Endothelial cell of coronary artery (primary cell): ENCODE data around the gene GPN3. TPM values are rescaled to one million over a fixed set of nuclear protein-coding genes. Genes with fewer than 3 reads are reported as not detected.

Source experiments
- total RNA-seq: library from RNA; depleted of rRNA; stranded (reverse); fragments of >200 nt; gene quantifications from 2 replicates; pipeline ENCODE4 v1.2.3, GENCODE V29; 2014

Gene GPN3
- 16.2 and 19.9 TPM in 2 replicates for total RNA-seq

DNA sequence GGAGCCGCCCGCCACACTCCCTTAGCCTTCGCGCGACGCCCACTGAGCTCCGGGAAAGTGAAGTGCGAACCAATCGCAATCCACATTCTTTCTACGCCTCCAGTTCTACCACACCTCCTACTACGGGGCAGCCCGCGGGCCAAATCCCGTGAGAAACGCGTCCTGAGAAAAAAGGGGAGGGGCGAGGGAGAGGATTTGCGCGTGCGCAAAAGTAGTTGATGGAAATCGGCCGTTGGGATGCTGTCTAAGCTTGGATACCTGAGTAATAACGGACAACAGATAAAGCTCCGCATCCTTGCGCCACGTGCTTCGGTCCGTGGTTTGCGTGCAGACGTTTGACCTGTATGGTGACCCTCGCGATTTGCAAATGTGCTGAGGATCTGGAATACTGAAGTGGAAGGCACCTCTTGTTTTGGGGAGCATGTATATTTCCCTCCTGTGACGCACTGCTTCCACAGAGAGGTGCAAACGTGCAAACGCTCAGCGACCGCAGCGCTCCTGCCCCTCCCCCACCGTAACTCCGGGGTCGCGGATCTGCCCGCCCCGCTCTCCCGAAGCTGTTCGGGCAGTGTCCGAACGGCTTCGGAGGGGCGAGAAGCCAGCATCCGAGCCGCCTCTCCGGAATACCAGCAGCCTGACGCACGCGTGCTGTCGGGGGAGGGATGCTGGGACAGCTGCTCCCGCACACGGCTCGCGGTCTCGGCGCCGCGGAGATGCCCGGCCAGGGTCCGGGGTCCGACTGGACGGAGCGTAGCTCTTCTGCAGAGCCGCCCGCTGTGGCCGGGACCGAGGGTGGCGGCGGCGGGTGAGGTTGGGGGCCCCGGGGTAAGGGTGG lies at the start of gene GPN3, which contains the start of gene FAM216A:
Gene GPN3, minus strand, starts transcription at position 44 of the 835 bp plus-strand sequence. CDS start 54 bp downstream, outside the sequence.
Gene FAM216A, plus strand, starts transcription at position 632 of the 835 bp plus-strand sequence. Its CDS starts 31 bp downstream, at position 663.

DNA sequence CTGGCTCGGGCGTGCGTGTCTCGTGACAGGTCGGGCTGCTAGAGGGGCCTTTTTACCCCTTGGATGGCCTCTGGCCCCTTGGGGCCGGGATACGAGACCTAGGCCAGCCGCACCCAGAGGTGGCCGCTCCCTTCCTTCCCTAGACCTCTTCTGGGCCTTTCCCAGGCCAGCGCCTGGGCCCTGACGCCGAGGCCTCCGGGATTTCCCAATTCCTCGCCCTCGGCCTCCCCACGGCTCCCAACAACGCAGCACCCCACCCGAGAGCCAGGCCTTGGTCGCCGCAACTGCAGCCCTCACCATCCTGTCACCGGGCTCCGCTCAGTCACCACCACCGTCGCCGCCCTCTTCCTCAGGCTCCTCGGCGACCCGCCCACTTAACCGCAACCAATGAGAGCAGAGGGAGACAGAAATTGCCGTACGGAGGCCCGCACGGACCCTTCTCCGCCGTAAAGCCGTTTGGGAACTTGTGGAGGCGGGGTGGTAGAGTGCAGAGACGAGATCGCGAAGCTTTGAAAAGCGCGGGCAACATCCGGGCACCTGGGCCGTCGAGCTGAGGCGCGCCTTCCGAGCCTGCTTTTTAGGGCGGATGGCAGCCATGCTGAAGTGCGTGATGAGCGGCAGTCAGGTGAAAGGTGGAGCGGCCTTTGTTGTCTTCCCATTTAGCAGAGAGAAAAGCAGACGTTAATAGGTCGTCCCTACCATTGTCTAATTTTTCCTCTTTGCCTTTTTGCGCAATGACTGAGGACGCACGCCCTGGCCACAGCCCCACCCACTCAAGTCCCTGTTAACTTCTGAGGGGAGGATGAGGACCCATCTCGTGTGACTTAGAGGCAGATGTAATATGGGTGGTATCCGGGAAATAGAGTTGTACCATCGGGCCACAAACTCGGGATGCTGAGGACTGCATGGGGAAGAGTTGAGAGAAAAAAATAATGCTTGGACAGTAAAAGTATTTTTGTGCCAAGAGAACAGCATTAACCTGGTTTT lies 34.0 kb upstream of the GPN3 start, which contains the start of the genes RAD9B and VPS29:
Gene RAD9B, plus strand, starts transcription at position 580 of the 987 bp plus-strand sequence. Its CDS starts 7 bp downstream, at position 587.
Gene VPS29, minus strand, starts transcription at position 360 of the 987 bp plus-strand sequence. Its CDS starts 60 bp downstream, at position 300.

DNA sequence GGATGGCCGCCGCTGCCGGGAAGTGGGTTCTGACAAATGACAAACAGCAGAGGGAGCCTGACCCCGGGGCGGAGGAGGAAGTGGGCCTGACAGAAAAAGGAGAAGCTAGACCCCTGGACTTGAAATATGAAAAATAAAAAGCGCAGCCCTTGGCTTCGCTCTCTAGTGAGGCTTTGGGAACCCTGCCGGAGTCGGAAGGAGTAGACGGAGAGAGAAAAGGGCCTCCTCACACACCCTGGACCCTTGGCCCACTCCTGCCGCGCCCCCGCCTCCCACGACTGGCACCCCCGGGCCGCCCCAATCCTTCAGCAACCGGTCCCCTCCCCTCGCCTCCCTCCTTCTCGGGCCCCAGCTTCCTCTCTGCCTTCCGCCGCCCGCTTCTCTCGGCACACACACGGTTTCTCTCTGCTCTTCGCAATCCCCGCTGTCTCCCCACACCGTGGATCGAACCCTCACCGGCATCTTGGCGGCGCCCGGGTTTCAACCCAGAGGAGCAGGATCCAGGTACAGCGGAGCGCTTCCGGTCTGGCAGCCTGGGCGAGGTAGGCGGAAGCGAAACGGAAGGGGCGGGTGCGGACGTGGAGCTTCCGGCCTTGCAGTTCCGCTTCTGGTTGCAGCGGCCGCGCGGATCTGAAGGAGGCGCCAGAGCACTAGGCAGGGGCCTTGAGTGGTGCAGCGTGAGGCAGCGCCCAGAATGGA lies 18.1 kb downstream of the GPN3 start, which contains the start of gene ARPC3:
Gene ARPC3, minus strand, starts transcription at position 539 of the 699 bp plus-strand sequence. Its CDS starts 77 bp downstream, at position 462.

DNA sequence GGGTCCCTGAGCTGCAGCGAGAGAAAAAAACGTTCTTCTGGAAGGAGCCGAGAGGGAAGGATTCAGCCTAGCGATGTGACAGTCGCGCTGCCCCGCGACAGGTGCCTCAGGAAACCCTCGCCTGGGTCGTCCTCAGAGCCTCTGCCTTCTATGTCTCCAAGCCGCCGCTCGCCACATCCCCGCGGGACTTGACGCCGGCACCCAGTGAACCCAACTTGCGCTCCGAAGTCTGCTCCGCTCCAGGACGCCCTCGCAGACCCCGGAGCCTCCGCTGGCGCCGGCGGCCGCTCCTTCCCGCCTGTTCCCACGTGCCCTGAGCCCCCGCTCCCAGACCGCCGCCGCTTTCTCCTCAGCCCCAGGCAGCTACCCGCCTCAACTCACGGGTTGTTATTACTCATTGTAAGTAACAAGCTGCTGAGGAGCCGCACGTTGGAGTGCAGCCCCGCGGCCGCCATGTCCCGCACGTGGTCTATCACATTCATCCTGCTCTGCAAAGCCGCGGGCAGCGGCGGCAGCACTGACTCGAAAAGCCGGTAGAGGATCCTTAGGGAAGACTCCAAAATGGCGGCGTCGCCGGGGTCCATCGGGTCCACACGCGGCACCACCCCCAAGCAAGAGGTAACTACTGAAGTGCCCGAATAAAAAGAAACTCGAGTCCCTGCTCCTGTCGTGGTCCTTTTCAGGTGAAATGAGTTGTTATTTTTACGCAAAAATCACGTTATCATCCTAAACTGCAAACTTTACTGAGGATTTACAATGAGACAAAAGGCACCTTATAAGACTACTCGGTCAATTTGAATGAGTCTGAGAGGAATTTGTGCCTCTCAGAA lies 64.7 kb downstream of the GPN3 start, which contains the start of gene ANAPC7:
Gene ANAPC7, minus strand, starts transcription at position 563 of the 830 bp plus-strand sequence. Its CDS starts 81 bp downstream, at position 482.

Other genes with a start within 250 kb of the GPN3 start
- 99.8 and 148 TPM in 2 replicates for gene ATP2A2, start 187.0 kb downstream of the GPN3 start, total RNA-seq
- 52.0 and 56.6 TPM in 2 replicates for gene ANAPC7, start 64.5 kb downstream of the GPN3 start, total RNA-seq
- 228 and 241 TPM in 2 replicates for gene ARPC3, start 17.9 kb downstream of the GPN3 start, total RNA-seq
- gene FAM216A, start 588 bp upstream of the GPN3 start, total RNA-seq, result 10.3 and 13.7 TPM in 2 replicates
- gene VPS29, start 33.9 kb upstream of the GPN3 start, total RNA-seq, result 64.0 and 71.7 TPM in 2 replicates
- gene RAD9B, start 34.1 kb upstream of the GPN3 start, total RNA-seq, result 0.38 and 0.45 TPM in 2 replicates
- 9.2 and 12.3 TPM in 2 replicates for gene PPTC7, start 115.1 kb upstream of the GPN3 start, total RNA-seq
- 8.0 and 13.0 TPM in 2 replicates for gene TCTN1, start 145.9 kb upstream of the GPN3 start, total RNA-seq
- gene HVCN1, start 220.9 kb upstream of the GPN3 start, total RNA-seq, result 3.3 and 6.0 TPM in 2 replicates